ENCODE measurements around the gene UGT3A2.
A peak's percentile ranks its signal among the peaks of the same experiment; 100 is the strongest.
"Not testable (repeated sequence)": the region's sequence is repeated elsewhere in the genome, so short reads cannot be mapped to it uniquely, and the experiment has no call there.

Gene UGT3A2

DNA sequence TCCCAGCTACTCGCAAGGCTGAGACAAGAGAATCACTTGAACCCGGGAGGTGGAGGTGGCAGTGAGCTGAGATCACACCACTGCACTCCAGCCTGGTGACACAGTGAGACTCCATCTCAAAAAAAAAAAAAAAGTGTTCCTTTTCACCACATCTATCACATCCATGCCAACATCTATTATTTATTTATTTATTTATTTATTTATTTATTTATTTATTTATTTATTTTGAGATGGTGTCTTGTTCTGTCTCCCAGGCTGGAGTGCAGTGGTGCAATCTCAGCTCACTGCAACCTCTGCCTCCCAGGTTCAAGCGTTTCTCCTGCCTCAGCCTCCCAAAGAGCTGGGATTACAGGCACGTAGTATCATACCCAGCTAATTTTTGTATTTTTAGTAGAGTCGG, 47.1 kb downstream of the UGT3A2 start:
- H3K36me3 ChIP-seq (ENCODE audit: control insufficient read depth in 2 of 2, insufficient read depth in 1 of 2, low read length in 2 of 2); H3K9me3 ChIP-seq (ENCODE audit: control insufficient read depth, insufficient read depth, low read depth, low read length); H3K4me1 ChIP-seq (ENCODE audit: control insufficient read depth, insufficient read depth, low read length); H3K4me3 ChIP-seq (ENCODE audit: low read depth, low read length); POLR2A ChIA-PET; CTCF ChIA-PET; H3K27ac ChIP-seq (ENCODE audit: extremely low read depth, low read depth, low read length): not testable (repeated sequence)
- TF ChIP-seq ZNF555 (tag by site-specific recombination; conservative IDR thresholded peaks at IDR 0.05) (peak; percentile 97), ZNF202 (tag by site-specific recombination; IDR thresholded peaks at IDR 0.05; ENCODE audit: borderline replicate concordance) (peak; percentile 88), OVOL3 (tag by site-specific recombination; IDR thresholded peaks at IDR 0.05) (peak; percentile 64; the same call in 1 of the 2 replicates), ZNF623 (tag by site-specific recombination; IDR thresholded peaks at IDR 0.05) (peak; percentile 84), ZBTB8A (tag by site-specific recombination; IDR thresholded peaks at IDR 0.05) (peak; percentile 83), ZNF654 (tag by site-specific recombination; IDR thresholded peaks at IDR 0.05; ENCODE audit: low read depth) (peak; percentile 37), GFI1B (tag by site-specific recombination; IDR thresholded peaks at IDR 0.05) (peak; percentile 64; the same call in 1 of the 2 replicates), ZNF140 (tag by site-specific recombination; IDR thresholded peaks at IDR 0.05) (peak; percentile 95), MZF1 (tag by site-specific recombination; IDR thresholded peaks at IDR 0.05; ENCODE audit: borderline replicate concordance) (peak; percentile 61; the same call in 1 of the 2 replicates), ZNF19 (tag by site-specific recombination; IDR thresholded peaks at IDR 0.05; ENCODE audit: low read depth) (peak; percentile 68; the same call in 1 of the 2 replicates), ZNF560 (tag by site-specific recombination; IDR thresholded peaks at IDR 0.05; ENCODE audit: borderline replicate concordance) (peak; percentile 91), MYNN (tag by site-specific recombination; IDR thresholded peaks at IDR 0.05; ENCODE audit: borderline replicate concordance) (peak; percentile 22; the same call in 1 of the 2 replicates), ZNF529 (tag by site-specific recombination; IDR thresholded peaks at IDR 0.05; ENCODE audit: insufficient replicate concordance) (peak; percentile 64), ZNF558 (tag by site-specific recombination; IDR thresholded peaks at IDR 0.05) (peak; percentile 88), KLF7 (tag by site-specific recombination; IDR thresholded peaks at IDR 0.05; ENCODE audit: borderline replicate concordance) (peak; percentile 70; the same call in 1 of the 2 replicates), ZXDB (tag by site-specific recombination; IDR thresholded peaks at IDR 0.05) (peak; percentile 85), ZNF510 (tag by site-specific recombination; IDR thresholded peaks at IDR 0.05; ENCODE audit: insufficient replicate concordance) (peak; percentile 79), ZNF404 (tag by site-specific recombination; IDR thresholded peaks at IDR 0.05) (peak; percentile 93), GLI2 (tag by site-specific recombination; IDR thresholded peaks at IDR 0.05; ENCODE audit: borderline replicate concordance, low read depth) (peak; percentile 54; the same call in 1 of the 2 replicates), ZFP37 (tag by site-specific recombination; IDR thresholded peaks at IDR 0.05) (peak; percentile 84; the same call in 1 of the 2 replicates), ZNF426 (tag by site-specific recombination; IDR thresholded peaks at IDR 0.05) (peak; percentile 89), RBAK (tag by site-specific recombination; IDR thresholded peaks at IDR 0.05) (peak; percentile 53; the same call in 1 of the 2 replicates), ZNF138 (tag by site-specific recombination; IDR thresholded peaks at IDR 0.05; ENCODE audit: borderline replicate concordance) (peak; percentile 84; the same call in 1 of the 2 replicates), ZNF266 (tag by site-specific recombination; IDR thresholded peaks at IDR 0.05; ENCODE audit: low read depth) (peak; percentile 89), ZNF121 (tag by site-specific recombination; IDR thresholded peaks at IDR 0.05) (0 out of 2 replicates have a peak, but pooled peaks have one; percentile 25), ZNF791 (tag by site-specific recombination; IDR thresholded peaks at IDR 0.05) (peak; percentile 50; the same call in 1 of the 2 replicates)
- TF ChIP-seq, protein P1, sequence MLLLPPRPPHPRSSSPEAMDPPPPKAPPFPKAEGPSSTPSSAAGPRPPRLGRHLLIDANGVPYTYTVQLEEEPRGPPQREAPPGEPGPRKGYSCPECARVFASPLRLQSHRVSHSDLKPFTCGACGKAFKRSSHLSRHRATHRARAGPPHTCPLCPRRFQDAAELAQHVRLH (tag by site-specific recombination; IDR thresholded peaks at IDR 0.05): peak; percentile 49; the same call in 1 of the 2 replicates
- TF ChIP-seq, protein P2, sequence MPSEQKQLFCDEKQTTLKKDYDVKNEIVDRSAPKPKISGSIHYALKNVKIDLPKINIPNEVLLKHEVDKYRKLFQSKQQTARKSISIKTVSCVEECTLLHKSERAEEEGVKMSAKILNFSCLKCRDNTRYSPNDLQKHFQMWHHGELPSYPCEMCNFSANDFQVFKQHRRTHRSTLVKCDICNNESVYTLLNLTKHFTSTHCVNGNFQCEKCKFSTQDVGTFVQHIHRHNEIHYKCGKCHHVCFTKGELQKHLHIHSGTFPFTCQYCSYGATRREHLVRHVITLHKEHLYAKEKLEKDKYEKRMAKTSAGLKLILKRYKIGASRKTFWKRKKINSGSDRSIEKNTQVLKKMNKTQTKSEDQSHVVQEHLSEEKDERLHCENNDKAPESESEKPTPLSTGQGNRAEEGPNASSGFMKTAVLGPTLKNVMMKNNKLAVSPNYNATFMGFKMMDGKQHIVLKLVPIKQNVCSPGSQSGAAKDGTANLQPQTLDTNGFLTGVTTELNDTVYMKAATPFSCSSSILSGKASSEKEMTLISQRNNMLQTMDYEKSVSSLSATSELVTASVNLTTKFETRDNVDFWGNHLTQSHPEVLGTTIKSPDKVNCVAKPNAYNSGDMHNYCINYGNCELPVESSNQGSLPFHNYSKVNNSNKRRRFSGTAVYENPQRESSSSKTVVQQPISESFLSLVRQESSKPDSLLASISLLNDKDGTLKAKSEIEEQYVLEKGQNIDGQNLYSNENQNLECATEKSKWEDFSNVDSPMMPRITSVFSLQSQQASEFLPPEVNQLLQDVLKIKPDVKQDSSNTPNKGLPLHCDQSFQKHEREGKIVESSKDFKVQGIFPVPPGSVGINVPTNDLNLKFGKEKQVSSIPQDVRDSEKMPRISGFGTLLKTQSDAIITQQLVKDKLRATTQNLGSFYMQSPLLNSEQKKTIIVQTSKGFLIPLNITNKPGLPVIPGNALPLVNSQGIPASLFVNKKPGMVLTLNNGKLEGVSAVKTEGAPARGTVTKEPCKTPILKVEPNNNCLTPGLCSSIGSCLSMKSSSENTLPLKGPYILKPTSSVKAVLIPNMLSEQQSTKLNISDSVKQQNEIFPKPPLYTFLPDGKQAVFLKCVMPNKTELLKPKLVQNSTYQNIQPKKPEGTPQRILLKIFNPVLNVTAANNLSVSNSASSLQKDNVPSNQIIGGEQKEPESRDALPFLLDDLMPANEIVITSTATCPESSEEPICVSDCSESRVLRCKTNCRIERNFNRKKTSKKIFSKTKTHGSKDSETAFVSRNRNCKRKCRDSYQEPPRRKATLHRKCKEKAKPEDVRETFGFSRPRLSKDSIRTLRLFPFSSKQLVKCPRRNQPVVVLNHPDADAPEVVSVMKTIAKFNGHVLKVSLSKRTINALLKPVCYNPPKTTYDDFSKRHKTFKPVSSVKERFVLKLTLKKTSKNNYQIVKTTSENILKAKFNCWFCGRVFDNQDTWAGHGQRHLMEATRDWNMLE (tag by site-specific recombination; conservative IDR thresholded peaks at IDR 0.05; ENCODE audit: low read depth): peak; percentile 94
- TF ChIP-seq, protein P3, sequence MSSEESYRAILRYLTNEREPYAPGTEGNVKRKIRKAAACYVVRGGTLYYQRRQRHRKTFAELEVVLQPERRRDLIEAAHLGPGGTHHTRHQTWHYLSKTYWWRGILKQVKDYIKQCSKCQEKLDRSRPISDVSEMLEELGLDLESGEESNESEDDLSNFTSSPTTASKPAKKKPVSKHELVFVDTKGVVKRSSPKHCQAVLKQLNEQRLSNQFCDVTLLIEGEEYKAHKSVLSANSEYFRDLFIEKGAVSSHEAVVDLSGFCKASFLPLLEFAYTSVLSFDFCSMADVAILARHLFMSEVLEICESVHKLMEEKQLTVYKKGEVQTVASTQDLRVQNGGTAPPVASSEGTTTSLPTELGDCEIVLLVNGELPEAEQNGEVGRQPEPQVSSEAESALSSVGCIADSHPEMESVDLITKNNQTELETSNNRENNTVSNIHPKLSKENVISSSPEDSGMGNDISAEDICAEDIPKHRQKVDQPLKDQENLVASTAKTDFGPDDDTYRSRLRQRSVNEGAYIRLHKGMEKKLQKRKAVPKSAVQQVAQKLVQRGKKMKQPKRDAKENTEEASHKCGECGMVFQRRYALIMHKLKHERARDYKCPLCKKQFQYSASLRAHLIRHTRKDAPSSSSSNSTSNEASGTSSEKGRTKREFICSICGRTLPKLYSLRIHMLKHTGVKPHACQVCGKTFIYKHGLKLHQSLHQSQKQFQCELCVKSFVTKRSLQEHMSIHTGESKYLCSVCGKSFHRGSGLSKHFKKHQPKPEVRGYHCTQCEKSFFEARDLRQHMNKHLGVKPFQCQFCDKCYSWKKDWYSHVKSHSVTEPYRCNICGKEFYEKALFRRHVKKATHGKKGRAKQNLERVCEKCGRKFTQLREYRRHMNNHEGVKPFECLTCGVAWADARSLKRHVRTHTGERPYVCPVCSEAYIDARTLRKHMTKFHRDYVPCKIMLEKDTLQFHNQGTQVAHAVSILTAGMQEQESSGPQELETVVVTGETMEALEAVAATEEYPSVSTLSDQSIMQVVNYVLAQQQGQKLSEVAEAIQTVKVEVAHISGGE (tag by site-specific recombination; conservative IDR thresholded peaks at IDR 0.05; ENCODE audit: low read depth): peak; percentile 85

Measured in HEK293 (cell line).